HG03469 (cell line): ENCODE measurements around the gene GOLPH3.

Experiments
- ATAC-seq: cut with Tn5 transposase; IDR thresholded peaks from one replicate; pipeline ENCODE4 v1.9.1; 2021; ENCODE audit warnings: mild to moderate bottlenecking, moderate library complexity, moderate number of reproducible peaks; ENCODE audit not compliant: unreplicated experiment

The GOLPH3 gene

DNA sequence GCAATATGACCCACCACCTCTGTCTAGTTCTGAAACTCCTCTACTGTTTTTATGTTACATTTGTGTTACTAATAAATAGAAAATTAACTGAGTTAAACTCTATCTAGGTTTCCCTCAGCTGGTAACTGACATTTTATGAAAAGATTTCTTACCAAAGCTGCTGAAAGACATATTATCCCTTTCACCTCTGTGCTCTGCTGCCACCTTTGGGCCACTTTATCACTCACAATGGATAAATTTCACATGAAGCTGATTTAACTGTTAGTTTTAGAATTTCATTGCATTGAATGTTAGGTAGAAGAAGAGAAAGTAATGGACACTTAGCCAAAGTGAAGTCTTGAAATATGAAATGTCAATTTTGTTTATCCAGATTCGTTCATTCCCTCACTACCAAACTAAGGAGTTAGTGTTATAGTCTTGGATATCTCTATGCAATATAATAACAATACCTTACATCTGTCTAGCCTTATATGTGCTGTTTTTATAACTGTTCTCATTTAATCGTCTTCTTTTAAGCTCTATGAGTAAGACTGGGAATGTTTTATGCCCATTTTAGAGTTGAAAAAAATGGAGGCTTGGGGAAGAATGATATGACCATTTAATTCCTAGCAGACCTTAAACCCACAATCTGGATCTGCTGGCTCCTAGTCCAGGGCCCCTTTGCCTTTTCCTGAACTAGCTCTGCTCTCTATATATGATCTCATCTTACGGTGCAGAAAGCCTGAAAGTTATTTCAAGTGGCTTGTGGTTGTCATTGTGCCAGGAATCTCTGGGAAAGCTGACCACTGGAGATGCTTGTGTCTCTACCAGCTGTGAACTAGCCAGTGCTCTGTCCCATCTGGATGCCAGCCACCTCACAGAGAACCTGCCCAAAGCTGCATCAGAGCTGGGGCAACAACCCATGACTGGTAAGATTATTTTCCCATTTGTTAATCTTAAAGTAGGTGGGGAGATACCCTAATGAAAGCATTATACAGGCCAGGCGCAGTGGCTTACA lies 97.1 kb downstream of the GOLPH3 start:
- ATAC-seq: no peak
